HuH-7 (cell line): Measurements from ENCODE around the gene MEIS1.
A peak's percentile ranks its signal among the peaks of the same experiment; 100 is the strongest.

ENCODE experiments used
- DNase-seq: peaks from one replicate; pipeline ENCODE4 v3.0.0; 2011; ENCODE audit warnings: low spot score

The MEIS1 gene

GRCh38 chr2:66508484-66509071, 73.7 kb downstream of the MEIS1 start:
- DNase-seq = no peak

- DNase-seq = no peak
Observed at GRCh38 chr2:66509326-66509811, 74.4 kb downstream of the MEIS1 start.

- no peak for DNase-seq
Observed at GRCh38 chr2:66512626-66513025, 77.7 kb downstream of the MEIS1 start.

- no peak for DNase-seq
Observed at GRCh38 chr2:66515743-66516142, 80.8 kb downstream of the MEIS1 start.

- DNase-seq = no peak
Observed at GRCh38 chr2:66516499-66516898, 81.6 kb downstream of the MEIS1 start.

GRCh38 chr2:66517772-66518171, 82.8 kb downstream of the MEIS1 start:
- DNase-seq = no peak

- no peak for DNase-seq
Observed at GRCh38 chr2:66519264-66519843, 84.4 kb downstream of the MEIS1 start.

- DNase-seq = no peak
Observed at GRCh38 chr2:66521291-66521922, 86.5 kb downstream of the MEIS1 start.

GRCh38 chr2:66522611-66523376, 87.9 kb downstream of the MEIS1 start:
- peak; percentile 23 for DNase-seq

GRCh38 chr2:66523377-66523969, 88.5 kb downstream of the MEIS1 start:
- DNase-seq = no peak

GRCh38 chr2:66523990-66524389, 89.1 kb downstream of the MEIS1 start:
- DNase-seq = no peak

- no peak for DNase-seq
Observed at GRCh38 chr2:66525606-66526005, 90.7 kb downstream of the MEIS1 start.

- DNase-seq = no peak
Observed at GRCh38 chr2:66526180-66526579, 91.3 kb downstream of the MEIS1 start.

- DNase-seq = no peak
Observed at GRCh38 chr2:66528974-66529724, 94.2 kb downstream of the MEIS1 start.

GRCh38 chr2:66530651-66531050, 95.7 kb downstream of the MEIS1 start:
- DNase-seq = no peak

- DNase-seq = no peak
Observed at GRCh38 chr2:66531155-66531554, 96.2 kb downstream of the MEIS1 start.

GRCh38 chr2:66531567-66531966, 96.6 kb downstream of the MEIS1 start:
- DNase-seq = no peak

- DNase-seq = no peak
Observed at GRCh38 chr2:66532972-66533868, 98.3 kb downstream of the MEIS1 start.

GRCh38 chr2:66534461-66534860, 99.5 kb downstream of the MEIS1 start:
- no peak for DNase-seq

GRCh38 chr2:66535574-66536289, 100.8 kb downstream of the MEIS1 start:
- DNase-seq = no peak
